Tibial nerve (tissue), 4 donors: ENCODE results near the gene ACADSB. TPM values are rescaled to one million over a fixed set of nuclear protein-coding genes. Genes with fewer than 3 reads are reported as not detected.
A peak's percentile ranks its signal among the peaks of the same experiment; 100 is the strongest.

ENCODE experiments used
- DNase-seq, 2 donors: peaks; one replicate each; pipeline ENCODE4 v3.0.0-alpha.2; 2019; ENCODE audit warnings: low spot score in 2 of 2
- H3K27ac ChIP-seq, 4 donors: fragments of 200-600 bp; sonication (generic) in 3 of 4; one replicate each; pipeline ENCODE4 v1.5.1; 2017 to 2019; ENCODE audit warnings: mild to moderate bottlenecking in 1 of 4
- H3K27me3 ChIP-seq, 2 donors: fragments of 200-600 bp; sonication (generic) in 1 of 2; one replicate each; pipeline versions ENCODE4 v1.5.1 to v1.6.0; 2017 to 2019
- H3K36me3 ChIP-seq, 3 donors: fragments of 200-600 bp; sonication (generic); one replicate each; pipeline ENCODE4 v1.5.1; 2018 to 2019
- H3K4me1 ChIP-seq, 4 donors: fragments of 200-600 bp; sonication (generic) in 3 of 4; one replicate each; pipeline ENCODE4 v1.5.1; 2017 to 2019
- H3K4me3 ChIP-seq, 4 donors: fragments of 200-600 bp; sonication (generic) in 3 of 4; one replicate each; pipeline ENCODE4 v1.5.1; 2017 to 2019; ENCODE audit warnings: mild to moderate bottlenecking in 1 of 4, moderate library complexity in 1 of 4
- H3K9me3 ChIP-seq, 4 donors: fragments of 200-600 bp; sonication (generic) in 3 of 4; one replicate each; pipeline ENCODE4 v1.5.1; 2017 to 2019
- EP300 ChIP-seq, 2 donors: sonication (generic); formaldehyde crosslinking; IDR thresholded peaks; one replicate each; pipeline ENCODE4 v1.6.1; 2017; ENCODE audit warnings: antibody characterized with exemption in 2 of 2, mild to moderate bottlenecking in 1 of 2
- POLR2A ChIP-seq, 2 donors: fragments of 450-650 bp; IDR thresholded peaks; one replicate each; pipeline ENCODE4 v1.6.1; 2017; ENCODE audit warnings: antibody characterized with exemption in 2 of 2, mild to moderate bottlenecking in 2 of 2, moderate library complexity in 2 of 2
- WGBS, 2 donors: methylation state at CpG; one replicate each; pipeline ENCODE4 v1.1.5; 2018; 5-methylcytosine and 5-hydroxymethylcytosine counted together
- total RNA-seq, 4 donors: library from RNA; depleted of rRNA; stranded (reverse); fragments of >200 nt; gene quantifications; one replicate each; pipeline ENCODE4 v1.1.0, GENCODE V29; 2016
- TF ChIP-seq, protein P1 (sequence below), 5 experiments: fragments of 200-600 bp in 3 of 5; fragments of 450-650 bp in 2 of 5; sonication (generic) in 3 of 5; IDR thresholded peaks; one replicate each; pipeline ENCODE4 v1.5.1; 2016 to 2019; ENCODE audit warnings: antibody characterized with exemption in 5 of 5, mild to moderate bottlenecking in 3 of 5, moderate library complexity in 2 of 5

The ACADSB gene
- total RNA-seq, 4 donors from 2014 or later = 17.4 to 26.8 (median 24.7) TPM

DNA sequence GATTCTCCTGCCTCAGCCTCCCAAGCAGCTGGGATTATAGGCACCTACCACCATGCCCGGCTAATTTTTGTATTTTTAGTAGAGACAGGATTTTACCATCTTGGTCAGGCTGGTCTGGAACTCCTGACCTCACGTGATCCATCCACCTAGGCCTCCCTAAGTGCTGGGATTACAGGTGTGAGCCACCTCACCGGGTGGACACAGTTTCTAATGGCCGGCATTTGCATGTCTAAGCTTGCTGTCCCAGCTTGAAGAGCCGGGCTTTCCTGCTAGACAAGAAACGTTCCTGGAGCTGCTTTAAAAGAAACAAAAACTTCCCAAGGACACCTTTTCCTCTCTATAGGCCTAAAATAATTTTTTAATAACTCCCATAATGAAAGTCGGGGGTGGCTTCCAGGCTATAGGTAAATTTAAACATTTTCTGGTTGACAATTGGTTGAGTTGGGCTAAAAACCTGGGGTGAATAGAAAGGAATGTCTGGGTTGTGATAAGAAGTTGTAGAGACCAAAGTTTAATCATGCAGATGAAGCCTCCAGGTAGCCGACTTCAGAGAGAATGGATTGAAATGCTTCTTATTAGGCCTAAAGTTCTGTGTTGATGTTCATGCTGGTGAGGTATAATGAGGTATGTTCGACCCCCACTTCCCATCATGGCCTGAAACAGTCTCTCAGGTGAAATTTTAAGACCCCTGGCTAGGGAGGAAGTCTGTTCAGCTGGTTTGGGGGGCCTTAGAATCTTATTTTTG is 8.8 kb downstream of the ACADSB start:
- no peaks in the 10 kb centered on the region for H3K9me3 ChIP-seq
- 63 to 77% methylated on average over 9 of the region's 9 CpGs for WGBS, 2 donors
- no peak overlapping the region for H3K27ac ChIP-seq
- H3K4me1 ChIP-seq = no peaks in the 10 kb centered on the region
- no peaks in the 10 kb centered on the region for H3K36me3 ChIP-seq
- DNase-seq = no peak
- H3K27me3 ChIP-seq = no peaks in the 10 kb centered on the region
- no peak overlapping the region for H3K4me3 ChIP-seq
- TF ChIP-seq, protein P1, sequence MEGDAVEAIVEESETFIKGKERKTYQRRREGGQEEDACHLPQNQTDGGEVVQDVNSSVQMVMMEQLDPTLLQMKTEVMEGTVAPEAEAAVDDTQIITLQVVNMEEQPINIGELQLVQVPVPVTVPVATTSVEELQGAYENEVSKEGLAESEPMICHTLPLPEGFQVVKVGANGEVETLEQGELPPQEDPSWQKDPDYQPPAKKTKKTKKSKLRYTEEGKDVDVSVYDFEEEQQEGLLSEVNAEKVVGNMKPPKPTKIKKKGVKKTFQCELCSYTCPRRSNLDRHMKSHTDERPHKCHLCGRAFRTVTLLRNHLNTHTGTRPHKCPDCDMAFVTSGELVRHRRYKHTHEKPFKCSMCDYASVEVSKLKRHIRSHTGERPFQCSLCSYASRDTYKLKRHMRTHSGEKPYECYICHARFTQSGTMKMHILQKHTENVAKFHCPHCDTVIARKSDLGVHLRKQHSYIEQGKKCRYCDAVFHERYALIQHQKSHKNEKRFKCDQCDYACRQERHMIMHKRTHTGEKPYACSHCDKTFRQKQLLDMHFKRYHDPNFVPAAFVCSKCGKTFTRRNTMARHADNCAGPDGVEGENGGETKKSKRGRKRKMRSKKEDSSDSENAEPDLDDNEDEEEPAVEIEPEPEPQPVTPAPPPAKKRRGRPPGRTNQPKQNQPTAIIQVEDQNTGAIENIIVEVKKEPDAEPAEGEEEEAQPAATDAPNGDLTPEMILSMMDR (IDR thresholded peaks at IDR 0.05) = no peak
- TF ChIP-seq EP300 (IDR thresholded peaks at IDR 0.05) (no peak), POLR2A (IDR thresholded peaks at IDR 0.05) (no peak)

DNA sequence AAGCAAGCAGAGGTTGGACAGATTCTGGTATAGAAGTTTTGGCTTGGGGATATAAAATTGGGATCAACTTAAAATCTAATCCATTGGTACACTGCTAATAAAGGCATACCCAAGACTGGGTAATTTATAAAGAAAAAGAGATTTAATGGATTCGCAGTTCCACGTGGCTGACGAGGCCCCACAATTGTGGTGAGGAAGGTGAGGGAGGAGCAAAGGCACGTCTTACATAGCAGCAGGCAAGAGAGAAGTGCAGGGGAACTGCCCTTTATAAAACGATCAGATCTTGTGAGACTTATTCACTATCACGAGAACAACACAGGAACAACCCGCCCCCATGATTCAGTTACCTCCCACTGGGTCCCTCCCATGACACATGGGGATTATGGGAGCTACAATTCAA is 9.7 kb downstream of the ACADSB start:
- H3K27ac ChIP-seq = no peak overlapping the region
- WGBS, 2 donors = 82 to 87% methylated on average over 7 of the region's 7 CpGs
- TF ChIP-seq EP300 (IDR thresholded peaks at IDR 0.05) (no peak), POLR2A (IDR thresholded peaks at IDR 0.05) (no peak)
- TF ChIP-seq, protein P1 (IDR thresholded peaks at IDR 0.05) = no peak

DNA sequence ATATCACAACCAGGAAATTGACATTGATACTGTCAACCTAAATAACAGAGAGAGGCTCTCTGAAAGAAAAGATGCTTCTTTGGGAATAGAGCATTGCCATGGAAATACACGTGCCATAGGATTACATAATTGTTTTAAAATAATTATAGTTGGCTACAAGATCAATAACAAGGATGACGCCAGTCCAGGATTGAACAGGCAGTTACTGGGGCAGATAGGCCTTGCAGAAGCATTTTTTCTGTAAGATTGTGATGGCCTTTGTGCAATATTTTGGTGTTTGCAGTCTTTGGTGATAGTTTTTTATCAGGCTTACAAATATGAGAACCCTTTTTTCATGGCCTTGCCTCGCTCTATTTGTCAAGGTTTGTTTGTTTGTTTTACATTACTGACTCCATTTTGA is 10.5 kb downstream of the ACADSB start:
- no peaks in the 10 kb centered on the region for H3K27me3 ChIP-seq
- no peak overlapping the region for H3K27ac ChIP-seq
- TF ChIP-seq, protein P1 (IDR thresholded peaks at IDR 0.05) = no peak
- WGBS, 2 donors = 56 to 69% methylated on average over 3 of the region's 3 CpGs
- no peaks in the 10 kb centered on the region for H3K9me3 ChIP-seq
- no peak overlapping the region for H3K4me3 ChIP-seq
- no peaks in the 10 kb centered on the region for H3K4me1 ChIP-seq
- H3K36me3 ChIP-seq = no peaks in the 10 kb centered on the region
- DNase-seq = no peak

More for the DNA sequence above, 9.7 kb downstream of the ACADSB start:
- H3K4me1 ChIP-seq = no peaks in the 10 kb centered on the region
- no peak overlapping the region for H3K4me3 ChIP-seq
- DNase-seq = no peak
- H3K9me3 ChIP-seq = no peaks in the 10 kb centered on the region
- H3K36me3 ChIP-seq = no peaks in the 10 kb centered on the region
- no peaks in the 10 kb centered on the region for H3K27me3 ChIP-seq

DNA sequence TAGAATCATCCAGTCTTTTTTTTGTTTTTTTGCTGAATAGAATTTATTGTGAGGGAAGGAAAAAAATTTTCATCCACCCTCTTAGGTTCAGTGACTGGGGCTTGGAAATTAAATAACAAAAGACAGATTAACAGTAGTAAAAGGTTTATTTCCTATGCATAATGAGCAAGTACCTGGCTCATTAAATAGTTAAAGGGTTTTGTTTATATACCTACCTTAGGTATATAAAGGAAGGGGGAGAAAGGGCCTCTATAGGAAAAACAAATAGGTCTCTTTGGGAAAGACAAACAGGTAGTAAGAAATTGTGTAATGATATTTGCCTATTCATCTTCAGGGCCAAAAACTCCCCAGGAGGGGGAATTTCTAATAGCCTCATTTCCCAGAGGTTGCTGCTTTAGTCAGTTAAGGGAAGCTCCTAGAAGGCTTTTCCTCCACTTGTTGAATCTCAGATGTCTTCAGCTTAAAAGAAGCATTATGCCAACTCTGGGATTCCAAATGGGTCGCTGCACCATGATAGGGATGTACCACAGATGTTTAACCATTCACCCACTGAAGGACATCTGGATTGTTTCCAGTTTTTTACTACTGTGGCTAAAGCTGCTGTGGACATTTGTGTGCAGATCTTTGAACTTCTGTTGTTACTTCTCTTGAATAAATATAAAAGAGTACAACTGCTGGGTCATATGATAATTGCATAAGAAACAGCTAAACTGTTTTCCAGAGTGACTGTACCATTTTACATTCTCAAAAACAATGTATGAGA is 11.3 kb downstream of the ACADSB start:
- Histone ChIP-seq H3K27me3 (no peaks in the 10 kb centered on the region), H3K27ac (no peak overlapping the region), H3K4me3 (no peak overlapping the region), H3K36me3 (no peaks in the 10 kb centered on the region), H3K4me1 (no peaks in the 10 kb centered on the region), H3K9me3 (no peaks in the 10 kb centered on the region)
- 65 to 70% methylated on average over 1 of the region's 1 CpG for WGBS, 2 donors
- TF ChIP-seq POLR2A (IDR thresholded peaks at IDR 0.05) (no peak), EP300 (IDR thresholded peaks at IDR 0.05) (no peak)
- TF ChIP-seq, protein P1 (IDR thresholded peaks at IDR 0.05) = no peak
- no peak for DNase-seq

DNA sequence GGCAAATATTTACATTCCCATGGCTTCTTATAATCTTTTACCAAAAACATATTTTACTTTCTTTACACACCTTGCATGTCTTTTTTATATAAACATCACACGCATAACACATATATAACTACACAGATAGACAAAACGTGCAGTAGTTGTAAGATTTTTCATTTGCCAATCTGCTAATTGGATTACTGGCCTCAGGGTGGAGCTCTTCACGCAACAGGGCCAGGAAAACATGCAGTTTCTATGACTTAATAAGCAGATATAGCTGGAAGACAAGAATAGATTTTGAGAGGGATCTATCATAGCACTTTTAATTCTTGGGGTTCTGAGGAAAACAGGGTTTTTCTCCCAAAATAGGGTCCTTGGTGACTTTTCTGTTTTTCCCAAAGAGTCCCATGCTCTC is 12.7 kb downstream of the ACADSB start:
- WGBS, 2 donors = 68 to 72% methylated on average over 3 of the region's 3 CpGs
- Histone ChIP-seq H3K4me3 (no peak overlapping the region), H3K36me3 (no peaks in the 10 kb centered on the region), H3K27ac (no peak overlapping the region), H3K4me1 (no peaks in the 10 kb centered on the region), H3K27me3 (no peaks in the 10 kb centered on the region), H3K9me3 (no peaks in the 10 kb centered on the region)
- DNase-seq = no peak
- TF ChIP-seq, protein P1 (IDR thresholded peaks at IDR 0.05) = peak in 1 of 5 experiments; percentile 5
- TF ChIP-seq EP300 (IDR thresholded peaks at IDR 0.05) = no peak
